Middle frontal gyrus (tissue), 1 donor: ENCODE measurements around the gene EML1.

ENCODE experiments used
- DNase-seq: peaks from one replicate; pipeline ENCODE4 v3.0.0-alpha.2; 2015; ENCODE audit warnings: low spot score; ENCODE audit errors: extremely low spot score

Gene EML1

GRCh38 chr14:99961826-99962518, 168.8 kb downstream of the EML1 start:
- DNase-seq, result no peak

GRCh38 chr14:99964979-99965378, 171.8 kb downstream of the EML1 start:
- DNase-seq, result no peak

GRCh38 chr14:99966037-99966835, 173.0 kb downstream of the EML1 start:
- DNase-seq, result no peak

- DNase-seq, result no peak
These were observed 173.7 kb downstream of the EML1 start for GRCh38 chr14:99966912-99967311.

- no peak for DNase-seq
These were observed 175.1 kb downstream of the EML1 start for GRCh38 chr14:99968191-99968920.

- DNase-seq, result no peak
These were observed 175.7 kb downstream of the EML1 start for GRCh38 chr14:99968941-99969340.

- no peak for DNase-seq
These were observed 176.6 kb downstream of the EML1 start for GRCh38 chr14:99969673-99970322.

- DNase-seq, result peak; percentile 73
These were observed 178.1 kb downstream of the EML1 start for GRCh38 chr14:99971087-99971940.

- no peak for DNase-seq
These were observed 178.9 kb downstream of the EML1 start for GRCh38 chr14:99971941-99972747.

- DNase-seq, result no peak
These were observed 179.7 kb downstream of the EML1 start for GRCh38 chr14:99972748-99973466.

- no peak for DNase-seq
These were observed 182.0 kb downstream of the EML1 start for GRCh38 chr14:99975190-99975589.

GRCh38 chr14:99976021-99976420, 182.8 kb downstream of the EML1 start:
- DNase-seq, result no peak

- DNase-seq, result no peak
These were observed 183.5 kb downstream of the EML1 start for GRCh38 chr14:99976681-99977080.

- no peak for DNase-seq
These were observed 187.1 kb downstream of the EML1 start for GRCh38 chr14:99980299-99980698.

- no peak for DNase-seq
These were observed 188.6 kb downstream of the EML1 start for GRCh38 chr14:99981806-99982205.

- DNase-seq, result no peak
These were observed 189.5 kb downstream of the EML1 start for GRCh38 chr14:99982537-99983250.

GRCh38 chr14:99983251-99984015, 190.2 kb downstream of the EML1 start:
- DNase-seq, result no peak

- DNase-seq, result no peak
These were observed 190.8 kb downstream of the EML1 start for GRCh38 chr14:99984036-99984435.
